Measurements from ENCODE around the gene ARHGEF4.

Gene ARHGEF4, protein sequence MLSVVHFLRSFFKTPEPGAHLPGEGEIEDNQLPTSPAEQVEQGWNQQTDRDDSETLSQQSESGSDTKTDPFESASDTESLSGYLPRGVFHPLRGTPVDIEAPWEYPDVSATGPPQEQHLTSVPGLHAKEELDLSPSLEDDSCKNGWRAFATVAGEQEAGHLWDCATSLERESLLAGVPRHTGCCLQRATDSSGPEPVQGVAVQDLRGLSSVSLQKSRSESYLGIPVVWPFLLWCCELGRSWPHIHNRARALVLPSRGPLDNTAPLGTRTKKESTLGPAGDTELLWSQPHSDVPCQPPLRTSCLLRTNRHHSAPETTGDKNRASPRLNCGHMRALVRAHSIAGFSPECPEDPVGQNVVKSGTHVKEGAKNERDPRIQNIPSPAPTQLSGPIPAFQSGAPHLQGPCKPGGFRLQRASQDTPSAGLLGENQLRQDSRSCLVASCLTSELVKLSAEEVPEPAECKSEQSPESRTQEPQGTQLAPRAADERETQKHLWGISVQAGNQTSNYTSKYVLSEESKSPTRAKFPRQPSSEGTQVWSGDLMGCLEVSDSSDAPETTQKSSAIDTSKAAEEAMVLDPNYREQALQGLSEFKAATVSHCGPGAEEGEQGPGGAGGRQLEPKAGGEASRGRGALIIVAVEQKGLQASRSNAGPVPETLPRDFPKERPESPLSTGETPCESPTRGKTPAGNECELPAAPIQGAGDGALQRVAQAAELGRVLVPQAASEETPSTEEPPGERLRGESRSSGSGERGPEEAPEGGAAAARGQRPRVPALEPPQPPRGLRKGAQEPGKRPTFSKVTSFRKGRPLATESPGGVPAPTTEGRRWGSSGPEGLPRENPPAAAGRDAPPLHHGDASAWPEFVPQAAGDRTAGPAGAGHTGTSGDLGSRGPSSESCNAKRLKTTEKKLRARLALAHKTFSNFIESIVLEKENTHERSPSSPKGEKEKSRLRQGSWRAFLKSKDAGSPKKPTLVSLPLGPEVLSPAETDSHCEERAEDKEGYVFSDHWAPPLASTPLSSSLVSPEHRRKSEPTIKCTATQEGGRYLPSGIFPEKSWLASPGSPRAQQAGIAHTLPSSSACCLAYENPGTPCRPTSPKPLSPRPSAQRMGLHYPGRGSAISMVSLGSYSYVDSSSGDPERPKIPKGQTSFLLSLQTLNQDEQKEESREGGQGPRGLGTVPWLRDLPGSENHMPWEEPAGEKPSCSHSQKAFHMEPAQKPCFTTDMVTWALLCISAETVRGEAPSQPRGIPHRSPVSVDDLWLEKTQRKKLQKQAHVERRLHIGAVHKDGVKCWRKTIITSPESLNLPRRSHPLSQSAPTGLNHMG (N-terminal part only)

DNA sequence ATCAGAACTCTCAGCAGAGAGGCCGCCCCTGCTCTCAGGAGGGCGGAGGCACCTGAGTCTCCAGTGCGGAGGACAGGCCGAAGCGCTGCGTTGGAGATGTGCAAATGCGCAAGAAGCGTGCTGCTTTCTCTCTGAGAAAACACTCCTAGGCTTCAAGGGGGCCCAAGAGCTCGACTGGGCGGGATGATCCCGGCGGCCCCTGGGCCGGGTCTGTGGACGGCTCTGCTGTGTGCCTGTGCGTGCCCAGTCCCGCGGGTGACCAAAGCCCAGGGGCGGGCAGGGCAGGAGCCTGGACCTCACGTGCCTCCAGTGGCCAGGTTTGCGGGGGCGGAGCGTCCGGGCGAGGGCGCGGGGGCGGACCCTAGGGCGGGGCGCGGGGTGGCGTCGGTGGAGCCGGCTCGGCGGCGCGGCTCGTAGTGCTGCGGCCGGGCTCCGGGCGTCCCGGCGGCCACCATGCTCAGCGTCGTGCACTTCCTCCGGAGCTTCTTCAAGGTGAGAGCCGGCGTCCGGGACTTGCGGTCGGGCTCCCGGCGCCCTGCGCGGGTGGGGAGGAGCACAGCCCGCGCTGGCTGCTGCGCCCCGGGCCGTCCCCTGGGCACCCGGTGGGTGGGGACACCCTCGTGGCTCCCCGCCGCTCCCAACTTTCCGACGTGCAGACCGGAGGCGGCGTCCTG lies at the start of gene ARHGEF4:
ARHGEF4 (plus strand) TSS at position 414 of the 674 bp plus-strand sequence; CDS start at position 454, 40 bp downstream.
- Histone ChIP-seq H3K4me3 (ENCODE audit: low read length, poor library complexity, severe bottlenecking) (no peak within 1 kb of the TSS), H3K36me3 (ENCODE audit: insufficient read depth, low read length) (no peaks in the 10 kb centered on the region), H2AFZ (ENCODE audit: low read length) (no peak within 1 kb of the TSS), H3F3A (ENCODE audit: low read depth) (no peaks in the 10 kb centered on the region), H3K27me3 (ENCODE audit: insufficient read depth, low read length, poor library complexity, severe bottlenecking) (no peaks in the 10 kb centered on the region), H3K4me2 (ENCODE audit: low read depth, low read length, poor library complexity, severe bottlenecking) (no peak within 1 kb of the TSS), H3K4me1 (ENCODE audit: insufficient read depth, low read length, poor library complexity, severe bottlenecking) (no peaks in the 10 kb centered on the region), H3K9me3 (ENCODE audit: insufficient read depth, low read depth, low read length) (no peaks in the 10 kb centered on the region), H3K9ac (ENCODE audit: low read depth, low read length, poor library complexity, severe bottlenecking) (no peak within 1 kb of the TSS), H3K79me2 (ENCODE audit: insufficient read depth, low read length) (no peaks in the 10 kb centered on the region), H4K20me1 (ENCODE audit: insufficient read depth, low read length, poor library complexity, severe bottlenecking) (no peaks in the 10 kb centered on the region), H3K9me2 (replicated peaks; ENCODE audit: low read depth, low read length) (no peaks in the 10 kb centered on the region)
- TF ChIP-seq, protein P1, sequence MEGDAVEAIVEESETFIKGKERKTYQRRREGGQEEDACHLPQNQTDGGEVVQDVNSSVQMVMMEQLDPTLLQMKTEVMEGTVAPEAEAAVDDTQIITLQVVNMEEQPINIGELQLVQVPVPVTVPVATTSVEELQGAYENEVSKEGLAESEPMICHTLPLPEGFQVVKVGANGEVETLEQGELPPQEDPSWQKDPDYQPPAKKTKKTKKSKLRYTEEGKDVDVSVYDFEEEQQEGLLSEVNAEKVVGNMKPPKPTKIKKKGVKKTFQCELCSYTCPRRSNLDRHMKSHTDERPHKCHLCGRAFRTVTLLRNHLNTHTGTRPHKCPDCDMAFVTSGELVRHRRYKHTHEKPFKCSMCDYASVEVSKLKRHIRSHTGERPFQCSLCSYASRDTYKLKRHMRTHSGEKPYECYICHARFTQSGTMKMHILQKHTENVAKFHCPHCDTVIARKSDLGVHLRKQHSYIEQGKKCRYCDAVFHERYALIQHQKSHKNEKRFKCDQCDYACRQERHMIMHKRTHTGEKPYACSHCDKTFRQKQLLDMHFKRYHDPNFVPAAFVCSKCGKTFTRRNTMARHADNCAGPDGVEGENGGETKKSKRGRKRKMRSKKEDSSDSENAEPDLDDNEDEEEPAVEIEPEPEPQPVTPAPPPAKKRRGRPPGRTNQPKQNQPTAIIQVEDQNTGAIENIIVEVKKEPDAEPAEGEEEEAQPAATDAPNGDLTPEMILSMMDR (conservative IDR thresholded peaks at IDR 0.05; ENCODE audit: low read length) = no peak
- TF ChIP-seq EZH2phosphoT487 (IDR thresholded peaks at IDR 0.05; ENCODE audit: borderline replicate concordance) = no peak

DNA sequence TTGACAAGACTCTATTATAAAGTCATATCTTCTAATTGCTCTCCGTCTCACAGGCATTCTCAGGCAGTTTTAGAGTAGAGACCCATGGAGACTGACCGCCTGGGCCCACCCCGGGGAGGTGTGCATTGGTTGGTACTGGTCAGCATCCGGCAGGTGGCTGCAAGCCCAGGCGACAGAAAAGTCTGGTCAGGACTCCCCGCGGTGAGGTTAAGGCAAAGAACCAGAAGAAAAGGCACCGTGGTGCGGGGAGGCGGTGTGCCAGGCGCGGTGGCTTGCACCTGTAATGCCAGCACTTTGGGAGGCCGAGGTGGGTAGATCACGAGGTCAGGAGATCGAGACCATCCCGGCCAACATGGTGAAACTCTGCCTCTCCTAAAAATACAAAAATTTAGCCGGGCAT lies 48.9 kb upstream of the ARHGEF4 start:
- H2AFZ ChIP-seq (ENCODE audit: low read length) = no peak overlapping the region
- TF ChIP-seq EZH2phosphoT487 (IDR thresholded peaks at IDR 0.05; ENCODE audit: borderline replicate concordance) = no peak
- TF ChIP-seq, protein P1 (conservative IDR thresholded peaks at IDR 0.05; ENCODE audit: low read length) = no peak

DNA sequence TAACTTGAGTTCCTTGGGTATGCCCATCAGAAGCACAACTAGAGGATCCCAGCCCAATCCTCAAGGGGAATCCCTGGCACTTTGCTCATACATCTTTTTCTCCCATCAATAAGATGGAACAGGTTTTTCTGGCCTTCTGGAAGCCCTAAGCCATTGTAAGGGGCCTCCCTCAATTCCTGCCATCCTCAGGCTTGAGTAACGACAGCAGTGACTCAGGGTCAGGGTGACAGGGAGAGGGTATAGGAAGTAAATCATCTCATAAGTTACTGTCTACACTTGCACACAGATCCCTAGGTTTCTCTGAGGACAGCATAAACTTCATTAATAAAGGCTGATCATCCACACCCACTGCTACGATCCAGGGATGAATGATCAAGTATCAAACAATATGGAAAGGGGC lies 46.4 kb upstream of the ARHGEF4 start:
- H4K20me1 ChIP-seq (ENCODE audit: insufficient read depth, low read length, poor library complexity, severe bottlenecking) = no peaks in the 10 kb centered on the region
- H3K79me2 ChIP-seq (ENCODE audit: insufficient read depth, low read length) = no peaks in the 10 kb centered on the region
- H3K9me3 ChIP-seq (ENCODE audit: insufficient read depth, low read depth, low read length) = no peaks in the 10 kb centered on the region
- no peak overlapping the region for H2AFZ ChIP-seq (ENCODE audit: low read length)
- H3K27me3 ChIP-seq (ENCODE audit: insufficient read depth, low read length, poor library complexity, severe bottlenecking) = no peaks in the 10 kb centered on the region
- H3K4me1 ChIP-seq (ENCODE audit: insufficient read depth, low read length, poor library complexity, severe bottlenecking) = peaks cover under 1% of the 10 kb centered on the region
- H3K36me3 ChIP-seq (ENCODE audit: insufficient read depth, low read length) = no peaks in the 10 kb centered on the region
- no peaks in the 10 kb centered on the region for H3F3A ChIP-seq (ENCODE audit: low read depth)
- TF ChIP-seq EZH2phosphoT487 (IDR thresholded peaks at IDR 0.05; ENCODE audit: borderline replicate concordance) = no peak
- TF ChIP-seq, protein P1 (conservative IDR thresholded peaks at IDR 0.05; ENCODE audit: low read length) = no peak
- no peak overlapping the region for H3K9ac ChIP-seq (ENCODE audit: low read depth, low read length, poor library complexity, severe bottlenecking)
- no peak overlapping the region for H3K4me3 ChIP-seq (ENCODE audit: low read length, poor library complexity, severe bottlenecking)
- no peaks in the 10 kb centered on the region for H3K9me2 ChIP-seq (replicated peaks; ENCODE audit: low read depth, low read length)
- H3K4me2 ChIP-seq (ENCODE audit: low read depth, low read length, poor library complexity, severe bottlenecking) = no peak overlapping the region

More for the DNA sequence above, 48.9 kb upstream of the ARHGEF4 start:
- Histone ChIP-seq H3F3A (ENCODE audit: low read depth) (no peaks in the 10 kb centered on the region), H3K4me2 (ENCODE audit: low read depth, low read length, poor library complexity, severe bottlenecking) (no peak overlapping the region), H3K79me2 (ENCODE audit: insufficient read depth, low read length) (no peaks in the 10 kb centered on the region), H3K9me3 (ENCODE audit: insufficient read depth, low read depth, low read length) (no peaks in the 10 kb centered on the region), H3K27me3 (ENCODE audit: insufficient read depth, low read length, poor library complexity, severe bottlenecking) (no peaks in the 10 kb centered on the region), H3K4me3 (ENCODE audit: low read length, poor library complexity, severe bottlenecking) (no peak overlapping the region), H4K20me1 (ENCODE audit: insufficient read depth, low read length, poor library complexity, severe bottlenecking) (no peaks in the 10 kb centered on the region), H3K36me3 (ENCODE audit: insufficient read depth, low read length) (no peaks in the 10 kb centered on the region), H3K4me1 (ENCODE audit: insufficient read depth, low read length, poor library complexity, severe bottlenecking) (no peaks in the 10 kb centered on the region), H3K9ac (ENCODE audit: low read depth, low read length, poor library complexity, severe bottlenecking) (no peak overlapping the region), H3K9me2 (replicated peaks; ENCODE audit: low read depth, low read length) (no peaks in the 10 kb centered on the region)

Measured in Loucy (cell line).